Astrocyte (in vitro differentiated cells and primary cell): ENCODE results near the gene EPHB2. TPM values are rescaled to one million over a fixed set of nuclear protein-coding genes. Genes with fewer than 3 reads are reported as not detected.

Experiments used
- DNase-seq: peaks from one replicate; pipeline ENCODE4 v3.0.0-alpha.2; 2010; ENCODE audit warnings: low read depth
- FAIRE-seq: peaks from 2 replicates; lab custom pipeline; 2011; peaks lifted over from hg19 to GRCh38; lab: Jason Lieb, UNC
- H2AFZ ChIP-seq: 2 replicates; pipeline ENCODE4 v1.6.0; 2012; ENCODE audit warnings: low read depth, low read length, inconsistent platforms
- H3K27ac ChIP-seq: 2 replicates; pipeline ENCODE4 v1.5.1; 2011; ENCODE audit warnings: low read depth, low read length, inconsistent platforms
- H3K27me3 ChIP-seq: 2 replicates; pipeline ENCODE4 v1.6.0; 2011; ENCODE audit warnings: low read length, inconsistent platforms; ENCODE audit not compliant: insufficient read depth
- H3K36me3 ChIP-seq: 2 replicates; pipeline ENCODE4 v1.5.1; 2011; ENCODE audit warnings: low read length, inconsistent platforms; ENCODE audit not compliant: insufficient read depth
- H3K4me1 ChIP-seq: 2 replicates; pipeline ENCODE4 v1.5.1; 2011; ENCODE audit warnings: low read length, inconsistent platforms; ENCODE audit not compliant: insufficient read depth
- H3K4me2 ChIP-seq: 2 replicates; pipeline ENCODE4 v1.6.0; 2012; ENCODE audit warnings: low read length, inconsistent platforms
- H3K4me3 ChIP-seq: 2 replicates; pipeline ENCODE4 v1.5.1; 2011; ENCODE audit warnings: low read depth, mild to moderate bottlenecking, low read length, inconsistent platforms; ENCODE audit not compliant: insufficient read depth
- H3K79me2 ChIP-seq: 2 replicates; pipeline ENCODE4 v1.6.0; 2012; ENCODE audit warnings: mild to moderate bottlenecking, low read length, inconsistent platforms; ENCODE audit not compliant: insufficient read depth
- H3K9ac ChIP-seq: 2 replicates; pipeline ENCODE4 v1.6.0; 2012; ENCODE audit warnings: mild to moderate bottlenecking, low read length, inconsistent platforms
- H3K9me3 ChIP-seq: 2 replicates; pipeline ENCODE4 v1.5.1; 2012; ENCODE audit warnings: low read depth, mild to moderate bottlenecking, low read length, inconsistent platforms; ENCODE audit not compliant: insufficient read depth
- H4K20me1 ChIP-seq: 2 replicates; pipeline ENCODE4 v1.6.0; 2012; ENCODE audit warnings: low read length, inconsistent platforms; ENCODE audit not compliant: insufficient read depth
- H3K27ac Mint-ChIP-seq: one replicate; pipeline ENCODE4 v1.8.0; 2021; ENCODE audit warnings: mild to moderate bottlenecking, mixed read lengths; ENCODE audit not compliant: unreplicated experiment
- H3K27me3 Mint-ChIP-seq: one replicate; pipeline ENCODE4 v1.8.0; 2021; ENCODE audit warnings: low read depth, mixed read lengths; ENCODE audit not compliant: unreplicated experiment
- H3K36me3 Mint-ChIP-seq: one replicate; pipeline ENCODE4 v1.8.0; 2021; ENCODE audit warnings: low read depth, mixed read lengths; ENCODE audit not compliant: unreplicated experiment
- H3K4me1 Mint-ChIP-seq: one replicate; pipeline ENCODE4 v1.8.0; 2021; ENCODE audit warnings: low read depth, mixed read lengths; ENCODE audit not compliant: unreplicated experiment
- H3K4me3 Mint-ChIP-seq: one replicate; pipeline ENCODE4 v1.8.0; 2021; ENCODE audit warnings: mild to moderate bottlenecking, moderate library complexity, mixed read lengths; ENCODE audit not compliant: unreplicated experiment
- H3K9me3 Mint-ChIP-seq: one replicate; pipeline ENCODE4 v1.8.0; 2021; ENCODE audit warnings: mild to moderate bottlenecking, mixed read lengths; ENCODE audit not compliant: unreplicated experiment
- CTCF ChIP-seq: IDR thresholded peaks from 2 replicates; pipeline ENCODE4 v1.5.1; 2011; ENCODE audit warnings: low read depth, mild to moderate bottlenecking, inconsistent platforms, low read length, moderate library complexity; ENCODE audit not compliant: insufficient read depth
- EZH2 ChIP-seq: IDR thresholded peaks from 2 replicates; pipeline ENCODE4 v1.6.1; 2012; ENCODE audit warnings: mild to moderate bottlenecking, low read length, inconsistent platforms; ENCODE audit not compliant: insufficient read depth
- total RNA-seq: library from RNA; stranded (reverse); gene quantifications from 2 replicates; pipeline ENCODE4 v1.2.1, GENCODE V29; 2021

The EPHB2 gene
- total RNA-seq, 1 donor from 2014 or later, result 8.4 TPM

GRCh38 chr1:22857661-22858060 is 147.0 kb downstream of the EPHB2 start:
- no peak overlapping the region for H3K27ac Mint-ChIP-seq
- peaks cover 57% of the 10 kb centered on the region for H4K20me1 ChIP-seq
- no peaks in the 10 kb centered on the region for H3K79me2 ChIP-seq
- H3K27me3 Mint-ChIP-seq, result peaks cover 28% of the 10 kb centered on the region
- no peaks in the 10 kb centered on the region for H3K9me3 Mint-ChIP-seq
- H3K4me2 ChIP-seq, result no peak overlapping the region
- no peaks in the 10 kb centered on the region for H3K36me3 ChIP-seq
- no peak overlapping the region for H2AFZ ChIP-seq
- no peak for TF ChIP-seq EZH2
- no peak for TF ChIP-seq CTCF
- DNase-seq, result no peak
- FAIRE-seq, result no peak
- H3K9me3 ChIP-seq, result no peaks in the 10 kb centered on the region
- no peaks in the 10 kb centered on the region for H3K27me3 ChIP-seq
- H3K4me1 ChIP-seq, result peaks cover 14% of the 10 kb centered on the region
- no peak overlapping the region for H3K4me3 Mint-ChIP-seq
- H3K4me3 ChIP-seq, result no peak overlapping the region
- no peak overlapping the region for H3K9ac ChIP-seq
- no peaks in the 10 kb centered on the region for H3K36me3 Mint-ChIP-seq
- H3K27ac ChIP-seq, result no peak overlapping the region
- H3K4me1 Mint-ChIP-seq, result no peaks in the 10 kb centered on the region

GRCh38 chr1:22860414-22860800 is 149.8 kb downstream of the EPHB2 start:
- Histone ChIP-seq H3K27me3 (no peaks in the 10 kb centered on the region), H3K4me3 (no peak overlapping the region), H2AFZ (no peak overlapping the region), H3K4me2 (no peak overlapping the region), H3K4me1 (peaks cover 14% of the 10 kb centered on the region), H3K9me3 (no peaks in the 10 kb centered on the region), H3K9ac (no peak overlapping the region), H3K79me2 (no peaks in the 10 kb centered on the region), H3K36me3 (peaks cover 6% of the 10 kb centered on the region), H4K20me1 (peaks cover 41% of the 10 kb centered on the region), H3K27ac (no peak overlapping the region)
- DNase-seq (no peak), FAIRE-seq (no peak)
- H3K4me3 Mint-ChIP-seq, result no peak overlapping the region
- no peaks in the 10 kb centered on the region for H3K36me3 Mint-ChIP-seq
- no peak overlapping the region for H3K27ac Mint-ChIP-seq
- TF ChIP-seq CTCF (no peak), EZH2 (no peak)
- no peaks in the 10 kb centered on the region for H3K9me3 Mint-ChIP-seq
- peaks cover 19% of the 10 kb centered on the region for H3K27me3 Mint-ChIP-seq
- no peaks in the 10 kb centered on the region for H3K4me1 Mint-ChIP-seq

GRCh38 chr1:22860883-22861385 is 150.3 kb downstream of the EPHB2 start:
- Histone ChIP-seq H3K9me3 (no peaks in the 10 kb centered on the region), H3K27me3 (no peaks in the 10 kb centered on the region), H3K27ac (no peak overlapping the region), H2AFZ (no peak overlapping the region), H3K4me2 (no peak overlapping the region), H3K4me1 (peaks cover 14% of the 10 kb centered on the region), H3K79me2 (no peaks in the 10 kb centered on the region), H3K36me3 (peaks cover 6% of the 10 kb centered on the region), H3K9ac (no peak overlapping the region), H3K4me3 (no peak overlapping the region), H4K20me1 (peaks cover 41% of the 10 kb centered on the region)
- H3K27me3 Mint-ChIP-seq, result peaks cover 22% of the 10 kb centered on the region
- peaks cover 3% of the 10 kb centered on the region for H3K36me3 Mint-ChIP-seq
- DNase-seq, result no peak
- H3K27ac Mint-ChIP-seq, result no peak overlapping the region
- no peaks in the 10 kb centered on the region for H3K9me3 Mint-ChIP-seq
- TF ChIP-seq CTCF (no peak), EZH2 (no peak)
- H3K4me3 Mint-ChIP-seq, result no peak overlapping the region
- FAIRE-seq, result no peak
- no peaks in the 10 kb centered on the region for H3K4me1 Mint-ChIP-seq
